T47D (cell line): ENCODE results near the gene SLC39A8.
"Not testable (repeated sequence)": the region's sequence is repeated elsewhere in the genome, so short reads cannot be mapped to it uniquely, and the experiment has no call there.

Experiments used
- DNase-seq, 2 experiments: peaks; one replicate each; pipeline versions ENCODE4 v3.0.0 to v3.0.0-alpha.2; 2011 to 2012; ENCODE audit warnings: low read depth in 1 of 2, low spot score in 1 of 2
- JUND ChIP-seq: IDR thresholded peaks from 2 replicates; pipeline ENCODE4 v1.6.1; 2012; ENCODE audit warnings: low read depth
- in situ Hi-C: cut with HindIII; loops from 2 replicates; pipeline ENCODE4 v1.10.0; 2016; ENCODE audit warnings: low sequenced_read_pairs, low pct_unique_long_range_greater_than_20kb

Gene SLC39A8

DNA sequence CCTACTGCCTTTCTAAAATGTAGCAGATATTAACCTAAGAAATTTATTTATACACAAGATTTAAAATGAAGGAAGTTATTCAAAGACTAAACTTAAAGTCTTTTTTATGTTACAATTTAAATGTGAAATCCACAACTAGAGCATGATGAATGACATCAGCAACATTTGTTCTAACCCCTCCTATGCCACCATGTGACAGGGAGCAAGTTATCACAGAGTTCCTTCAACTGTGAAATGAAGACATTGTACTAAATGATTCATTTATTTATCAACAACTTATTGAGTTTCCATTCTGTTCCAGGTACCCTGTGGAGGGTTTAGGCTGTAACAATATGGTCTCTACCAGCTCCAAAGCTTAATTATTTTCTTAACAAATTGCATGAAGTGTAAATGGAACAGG is 76.9 kb downstream of the SLC39A8 start:
- in situ Hi-C loops = no loop called here
- no peak for DNase-seq
- TF ChIP-seq JUND = no peak

DNA sequence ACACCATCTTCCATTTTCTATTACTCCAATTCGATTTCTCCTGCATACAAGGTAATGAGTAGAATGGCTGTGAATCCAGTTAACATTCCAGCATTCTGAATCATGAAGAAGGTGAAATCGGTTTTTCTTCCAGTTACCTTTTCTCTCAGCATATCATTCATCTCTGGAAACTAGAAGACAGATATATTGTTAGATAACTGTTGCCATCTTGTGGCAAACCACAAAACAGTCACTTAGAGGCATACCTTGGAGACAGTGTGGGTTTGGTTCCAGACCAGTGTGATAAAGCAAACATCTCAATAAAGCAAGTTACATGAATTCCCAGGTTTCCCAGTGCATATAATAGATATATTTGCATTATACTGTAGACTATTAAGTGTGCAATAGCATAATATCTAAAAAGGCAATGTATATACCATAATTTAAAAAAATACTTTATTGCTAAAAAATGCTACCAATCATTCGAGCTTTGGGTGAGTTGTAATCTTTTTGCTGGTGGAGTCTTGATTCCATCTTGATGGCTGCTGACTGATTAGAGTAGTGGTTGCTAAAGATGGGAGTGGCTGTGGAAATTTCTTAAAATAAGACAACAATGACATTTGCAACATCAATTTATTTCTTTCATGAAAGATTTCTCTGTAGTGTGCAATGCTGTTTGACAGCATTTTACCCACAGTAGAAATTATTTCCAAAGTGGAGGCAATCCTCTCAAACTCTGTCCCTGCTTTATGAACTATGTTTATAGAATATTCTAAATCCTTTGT is 82.1 kb downstream of the SLC39A8 start:
- DNase-seq = peak; percentile 12 to 67
- in situ Hi-C loops = no loop called here
- TF ChIP-seq JUND = no peak

DNA sequence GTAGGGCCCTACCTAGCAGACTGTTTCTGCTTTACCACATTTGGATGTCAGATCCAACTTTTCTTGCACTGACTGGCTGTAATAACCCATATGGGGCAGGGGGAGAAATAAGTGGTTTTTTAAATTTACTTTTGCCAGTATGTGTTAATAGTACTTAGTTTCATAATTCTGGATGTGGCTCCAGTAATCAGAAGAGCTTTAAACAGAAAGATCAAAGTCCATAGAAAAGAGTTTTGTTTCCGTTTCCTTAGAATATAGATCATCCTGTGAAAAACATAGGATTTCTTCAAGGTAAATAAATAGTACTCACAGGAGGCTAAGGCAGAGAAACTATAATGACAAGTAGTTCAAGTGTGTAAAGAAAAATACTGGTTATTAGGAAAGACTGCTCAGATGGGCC is 85.6 kb downstream of the SLC39A8 start:
- no peak for TF ChIP-seq JUND
- no peak for DNase-seq
- in situ Hi-C loops = no loop called here

DNA sequence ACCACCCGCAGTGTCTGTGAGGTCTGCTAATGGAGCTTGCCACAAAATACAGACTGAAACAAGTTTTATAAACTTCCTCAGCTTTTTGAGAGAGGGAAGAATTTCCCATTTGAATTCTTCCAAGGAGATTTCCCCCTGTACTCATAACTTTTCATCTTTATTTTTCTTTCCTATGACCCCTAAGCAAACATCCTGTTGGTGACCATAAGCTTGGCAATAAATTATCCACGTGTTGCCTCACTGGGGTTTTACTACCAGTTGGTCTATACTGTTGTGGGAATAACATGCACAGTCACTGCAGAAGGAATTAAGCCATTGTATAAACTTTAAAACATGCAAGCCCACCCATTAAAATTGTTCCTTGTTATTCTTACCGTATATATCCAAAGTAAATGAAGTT is 86.2 kb downstream of the SLC39A8 start:
- TF ChIP-seq JUND = no peak
- no peak for DNase-seq
- in situ Hi-C loops = no loop called here

DNA sequence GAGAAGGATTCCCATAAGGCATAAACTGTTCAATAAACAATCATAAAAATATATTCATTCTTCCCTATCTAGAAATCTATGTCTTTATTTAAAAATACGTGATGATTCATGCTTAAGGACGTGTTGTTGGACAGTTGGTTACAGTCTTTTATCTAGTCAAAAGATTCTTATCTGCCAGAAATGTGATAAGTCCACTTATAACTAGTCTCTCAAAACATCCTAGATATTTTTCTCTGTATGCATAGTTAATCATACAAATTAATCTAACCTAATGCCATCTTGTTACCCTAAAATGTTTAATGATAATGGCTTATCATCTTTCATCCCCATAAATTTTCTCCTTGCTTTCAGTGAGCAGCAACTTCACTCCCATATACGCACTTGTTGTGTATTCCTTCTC is 89.0 kb downstream of the SLC39A8 start:
- in situ Hi-C loops = no loop called here
- TF ChIP-seq JUND = no peak
- no peak for DNase-seq

DNA sequence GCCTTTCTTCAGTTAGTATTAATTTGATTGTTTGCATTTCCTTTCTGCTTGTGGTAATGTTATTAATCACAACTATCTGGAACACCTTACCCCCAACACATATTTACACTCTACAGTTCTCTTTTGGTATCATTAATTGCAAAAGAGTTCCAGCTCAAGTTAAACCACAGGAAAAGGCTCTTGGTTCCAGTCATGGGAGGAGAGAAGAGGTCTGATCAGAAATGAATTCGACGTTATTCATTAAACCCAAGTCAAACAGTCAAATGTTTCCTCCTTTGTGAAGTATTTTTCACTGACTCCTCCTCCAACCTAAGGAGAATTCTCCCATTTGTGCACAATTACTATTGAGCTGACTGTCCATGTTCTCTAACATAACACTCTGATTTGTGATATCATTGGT is 91.4 kb downstream of the SLC39A8 start:
- in situ Hi-C loops = no loop called here
- no peak for TF ChIP-seq JUND
- no peak for DNase-seq

DNA sequence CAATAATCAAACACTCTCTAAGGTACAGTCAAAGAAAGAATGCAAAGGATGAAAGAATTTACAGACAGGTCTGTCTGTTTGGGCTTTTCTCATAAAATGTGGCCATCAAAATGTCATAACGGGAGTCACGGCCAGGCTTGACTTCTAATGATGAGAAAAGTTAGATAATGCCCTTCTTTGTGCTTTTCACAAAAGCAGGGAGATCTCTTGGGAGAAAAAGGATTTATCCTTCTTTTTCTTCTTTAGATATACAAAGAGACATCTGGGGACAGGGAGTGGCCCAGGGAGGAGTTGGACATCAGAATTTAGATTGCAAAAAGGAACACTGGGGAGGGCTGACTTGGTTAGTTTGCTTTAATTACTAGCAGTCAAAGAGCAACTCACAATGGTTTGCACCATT is 93.1 kb downstream of the SLC39A8 start:
- in situ Hi-C loops = no loop called here
- no peak for TF ChIP-seq JUND
- DNase-seq = no peak

DNA sequence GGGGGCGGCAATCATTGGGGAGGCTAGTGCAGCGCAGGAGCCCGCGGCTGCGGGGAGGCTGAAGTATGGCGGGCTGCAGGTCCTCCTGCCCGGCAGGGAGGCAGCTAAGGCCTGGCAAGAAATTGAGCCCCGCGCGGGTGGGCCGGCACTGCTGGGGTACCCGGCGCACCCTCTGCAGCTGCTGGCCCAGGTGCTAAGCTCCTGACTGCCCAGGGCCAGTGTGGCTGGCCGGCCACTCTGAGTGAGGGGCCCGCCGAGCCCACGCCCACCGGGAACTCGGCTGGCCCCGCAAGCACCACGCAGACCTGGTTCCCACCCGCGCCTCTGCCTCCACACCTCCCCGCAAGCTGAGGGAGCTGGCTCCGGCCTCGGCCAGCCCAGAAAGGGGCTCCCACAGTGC is 94.9 kb downstream of the SLC39A8 start:
- no peak for DNase-seq
- TF ChIP-seq JUND = no peak
- in situ Hi-C loops = no loop called here

DNA sequence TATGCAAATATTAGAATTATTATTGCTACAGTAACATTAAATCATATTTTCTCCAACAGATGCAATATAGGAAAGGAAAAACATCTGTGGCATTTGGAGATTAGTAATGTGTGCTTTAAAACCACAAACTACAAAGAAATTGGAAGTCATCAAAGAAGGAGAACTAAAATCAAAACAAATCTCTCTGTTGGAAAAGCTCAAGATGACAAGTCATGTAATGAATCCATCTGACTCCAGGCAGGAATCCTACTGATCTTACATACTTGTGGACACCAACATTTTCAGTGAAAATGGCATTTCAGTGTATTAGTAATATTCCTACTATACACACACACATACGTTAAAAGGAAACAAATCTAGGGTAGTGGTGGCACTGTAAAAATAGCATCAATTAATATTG is 98.2 kb downstream of the SLC39A8 start:
- DNase-seq = no peak
- no peak for TF ChIP-seq JUND
- in situ Hi-C loops = no loop called here

DNA sequence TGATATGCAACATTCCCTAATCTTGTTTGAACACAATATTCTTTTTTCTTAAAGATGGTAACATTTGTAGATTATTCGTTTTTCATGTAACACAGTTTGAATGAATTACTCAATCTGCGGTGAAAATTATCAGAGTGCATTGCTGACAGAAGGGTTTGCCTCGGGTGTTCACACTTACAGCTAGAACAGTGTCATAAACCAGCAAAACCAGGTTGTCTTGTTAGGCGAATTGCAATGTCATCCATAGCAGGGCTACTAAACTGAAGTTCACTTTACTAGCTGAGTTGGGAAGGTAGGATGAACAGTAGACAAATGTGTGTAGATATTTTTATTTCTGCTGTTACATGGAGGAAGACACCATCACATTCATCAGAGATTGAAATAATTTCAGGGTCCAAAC is 98.9 kb downstream of the SLC39A8 start:
- in situ Hi-C loops = no loop called here
- peak; percentile 56 to 84 for DNase-seq
- no peak for TF ChIP-seq JUND

DNA sequence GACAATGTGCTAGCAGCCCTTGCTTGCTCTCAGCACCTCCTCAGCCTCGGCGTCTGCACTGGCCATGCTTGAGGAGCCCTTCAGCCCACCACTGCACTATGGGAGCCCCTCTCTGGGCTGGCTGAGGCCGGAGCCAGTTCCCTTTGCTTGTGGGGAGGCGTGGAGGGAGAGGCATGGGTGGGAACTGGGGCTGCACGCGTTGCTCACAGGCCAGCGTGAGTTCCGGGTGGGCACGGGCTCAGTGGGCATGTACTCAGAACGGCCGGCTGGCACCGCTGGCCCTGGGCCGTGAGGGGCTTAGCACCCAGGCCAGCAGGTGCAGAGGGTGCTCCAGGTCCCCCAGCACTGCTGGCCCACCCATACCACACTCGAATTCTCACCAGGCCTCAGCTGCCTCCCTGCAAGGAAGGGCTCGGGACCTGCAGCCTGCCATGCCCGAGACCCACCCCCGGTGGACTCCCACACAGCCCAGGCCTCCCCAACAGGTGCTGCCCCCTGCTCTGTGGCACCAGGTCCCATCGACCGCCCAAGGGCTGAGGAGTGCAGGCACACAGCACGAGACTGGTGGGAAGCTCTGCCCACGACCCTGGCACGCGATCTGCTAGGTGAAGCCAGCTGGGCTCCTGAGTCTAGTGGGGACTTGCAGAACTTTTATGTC is 100.3 kb downstream of the SLC39A8 start:
- TF ChIP-seq JUND = no peak
- in situ Hi-C loops = no loop called here
- DNase-seq = no peak

DNA sequence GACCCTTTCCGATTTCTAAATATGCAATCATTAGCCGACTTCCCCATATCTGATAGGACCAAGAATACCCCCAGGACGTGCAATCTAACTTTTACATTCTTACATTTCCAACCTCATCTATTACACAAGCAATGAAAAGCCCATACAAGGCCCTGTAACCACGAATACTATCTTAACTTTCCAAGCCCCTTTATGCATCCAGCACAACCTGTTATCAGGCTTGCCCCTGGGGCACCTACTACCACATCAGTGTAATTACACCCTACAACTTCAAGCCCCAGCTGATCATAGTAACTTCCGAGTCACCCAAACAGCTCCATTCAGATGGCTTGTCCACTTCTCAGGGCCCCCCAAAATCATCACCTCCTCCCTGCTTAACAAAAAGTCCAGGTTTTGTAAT is 102.0 kb downstream of the SLC39A8 start:
- DNase-seq, in situ Hi-C loops: not testable (repeated sequence)

DNA sequence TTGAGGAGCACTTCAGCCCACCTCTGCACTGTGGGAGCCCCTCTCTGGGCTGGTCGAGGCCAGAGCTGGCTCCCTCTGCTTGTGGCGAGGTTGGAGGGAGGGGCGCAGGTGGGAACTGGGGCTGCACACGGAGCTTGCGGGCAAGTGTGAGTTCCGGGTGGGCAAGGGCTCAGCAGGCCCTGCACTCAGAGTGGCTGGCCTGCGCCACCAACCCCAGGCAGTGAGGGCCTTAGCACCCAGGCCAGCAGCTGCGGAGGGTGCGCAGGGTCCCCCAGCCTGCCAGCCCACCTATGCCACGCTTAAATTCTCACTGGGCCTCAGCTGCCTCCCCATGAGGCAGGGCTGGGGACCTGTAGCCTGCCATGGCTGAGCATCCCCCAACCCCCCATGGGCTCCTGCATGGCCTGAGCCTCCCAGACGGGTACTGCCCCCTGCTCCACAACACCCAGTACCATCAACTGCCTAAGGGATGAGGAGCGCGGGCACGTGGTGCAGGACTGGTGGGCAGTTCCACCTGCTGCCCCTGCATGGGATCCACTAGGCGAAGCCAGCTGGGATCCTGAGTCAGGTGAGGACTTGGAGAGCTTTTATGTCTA is 110.9 kb downstream of the SLC39A8 start:
- in situ Hi-C loops = no loop called here
- DNase-seq = no peak
- TF ChIP-seq JUND = no peak
